K562 (cell line): Measurements from ENCODE around the gene LENG9. TPM values are rescaled to one million over a fixed set of nuclear protein-coding genes. Genes with fewer than 3 reads are reported as not detected.
A peak's percentile ranks its signal among the peaks of the same experiment; 100 is the strongest.

Experiments used
- ATAC-seq: fragments of 200-7000 bp; cut with Tn5 transposase; 3 replicates; pipeline ENCODE4 v1.9.1; 2020; ENCODE audit warnings: moderate library complexity
- BruUV-seq: library from RNA; stranded (reverse); fragments of 400-500 nt; replicated peaks from 2 replicates; lab custom pipeline; 2021; lab: Mats Ljungman, UMichigan
- CTCF ChIA-PET: fragments of 300-600 bp; formaldehyde crosslinking; extraction: SDS; loops from one replicate; lab custom pipeline; 2021; ENCODE audit warnings: low intra/inter-chr PET ratio; lab: Yijun Ruan, JAX
- POLR2A ChIA-PET: fragments of 300-600, 350-650 bp; sonication (Branson Sonifier 250); formaldehyde crosslinking; extraction: SDS; loops from one replicate; lab custom pipeline; 2021; ENCODE audit warnings: antibody characterized with exemption, inconsistent platforms; lab: Yijun Ruan, JAX
- DNase-seq, 4 experiments: peaks; one replicate each; pipeline versions ENCODE4 v3.0.0 to v3.0.0-alpha.2; 2011 to 2018; ENCODE audit warnings: low spot score in 3 of 4, mixed read lengths in 3 of 4; ENCODE audit errors: extremely low read depth in 1 of 4
- FAIRE-seq: peaks from 2 replicates; lab custom pipeline; 2011; peaks lifted over from hg19 to GRCh38; lab: Jason Lieb, UNC
- H2AFZ ChIP-seq: 2 replicates; pipeline ENCODE4 v1.6.0; 2011; ENCODE audit warnings: low read depth, low read length, control low read depth, inconsistent platforms
- H3K27ac ChIP-seq: fragments of 200-600 bp; 3 replicates; pipeline ENCODE4 v1.8.0; 2011; ENCODE audit warnings: low read depth, mild to moderate bottlenecking, control low read depth, inconsistent platforms, low read length, moderate library complexity, mixed read lengths; ENCODE audit errors: extremely low read depth
- H3K27me3 ChIP-seq, 2 experiments: fragments of 300-600 bp in 1 of 2; 2 replicates in 1 of 2; 3 replicates in 1 of 2; pipeline versions ENCODE4 v1.6.0 to v1.8.0; 2011; ENCODE audit warnings: inconsistent platforms in 2 of 2, low read length in 2 of 2, mild to moderate bottlenecking in 1 of 2, mixed read lengths in 1 of 2, moderate library complexity in 1 of 2; ENCODE audit not compliant: control insufficient read depth in 2 of 2, insufficient read depth in 2 of 2
- H3K36me3 ChIP-seq: fragments of 300-600 bp; 3 replicates; pipeline ENCODE4 v1.8.0; 2011; ENCODE audit warnings: mild to moderate bottlenecking, low read length, inconsistent platforms; ENCODE audit not compliant: control insufficient read depth, insufficient read depth
- H3K4me1 ChIP-seq, 2 experiments: fragments of 200-600 bp in 1 of 2; replicated peaks in 1 of 2; 2 replicates in 1 of 2; 3 replicates in 1 of 2; pipeline versions ENCODE4 v1.5.1 to v1.8.0; 2011; ENCODE audit warnings: inconsistent platforms in 2 of 2, low read length in 2 of 2, mild to moderate bottlenecking in 1 of 2, mixed read lengths in 1 of 2, moderate library complexity in 1 of 2; ENCODE audit not compliant: control insufficient read depth in 2 of 2, insufficient read depth in 2 of 2
- H3K4me2 ChIP-seq: 2 replicates; pipeline ENCODE4 v1.6.1; 2011; ENCODE audit warnings: low read length, control low read depth, inconsistent platforms, mixed read lengths; ENCODE audit not compliant: insufficient read depth
- H3K4me3 ChIP-seq: fragments of 200-600 bp; sonication (generic), shearing (Covaris generic); 2 replicates; pipeline ENCODE4 v1.5.1; 2016; ENCODE audit warnings: control low read depth, inconsistent platforms
- H3K79me2 ChIP-seq: fragments of 200-600 bp; 3 replicates; pipeline ENCODE4 v1.8.0; 2011; ENCODE audit warnings: low read length, inconsistent platforms; ENCODE audit not compliant: control insufficient read depth, insufficient read depth
- H3K9ac ChIP-seq, 2 experiments: 2 replicates each; pipeline versions ENCODE4 v1.6.0 to v1.6.1; 2011; ENCODE audit warnings: low read depth in 2 of 2, low read length in 2 of 2, control low read depth in 1 of 2, inconsistent platforms in 1 of 2, mild to moderate bottlenecking in 1 of 2, mixed read lengths in 1 of 2; ENCODE audit not compliant: insufficient read depth in 1 of 2
- H3K9me1 ChIP-seq: one replicate; pipeline ENCODE4 v1.6.0; 2011; ENCODE audit warnings: inconsistent platforms, mild to moderate bottlenecking, low read length, moderate library complexity; ENCODE audit not compliant: control insufficient read depth, insufficient read depth
- H3K9me3 ChIP-seq: replicated peaks from 2 replicates; pipeline ENCODE4 v1.5.1; 2011; ENCODE audit warnings: low read depth, low read length, inconsistent platforms; ENCODE audit not compliant: control insufficient read depth, insufficient read depth
- H4K20me1 ChIP-seq: replicated peaks from 2 replicates; pipeline ENCODE4 v1.6.1; 2011; ENCODE audit warnings: low read length, inconsistent platforms, mixed read lengths; ENCODE audit not compliant: control insufficient read depth, insufficient read depth
- ARID1B ChIP-seq: fragments of 450-650 bp; IDR thresholded peaks from 2 replicates; pipeline ENCODE4 v1.6.1; 2016; ENCODE audit warnings: antibody characterized with exemption, mild to moderate bottlenecking, inconsistent platforms
- CREM ChIP-seq: IDR thresholded peaks from 2 replicates; pipeline ENCODE4 v1.6.1; 2014; ENCODE audit warnings: antibody characterized with exemption, low read depth
- DIDO1 ChIP-seq: fragments of 450-650 bp; IDR thresholded peaks from 2 replicates; pipeline ENCODE4 v1.6.1; 2016; ENCODE audit warnings: low read depth, missing biosample characterization, missing genetic modification characterization
- HDAC1 ChIP-seq, 2 experiments: fragments of 450-650 bp; IDR thresholded peaks; 2 replicates each; pipeline ENCODE4 v1.6.1; 2016 to 2017; ENCODE audit warnings: inconsistent platforms in 1 of 2, mild to moderate bottlenecking in 1 of 2, moderate library complexity in 1 of 2
- PCBP2 ChIP-seq: fragments of 200-400 bp; formaldehyde crosslinking; IDR thresholded peaks from 2 replicates; pipeline ENCODE4 v1.6.1; 2018; ENCODE audit warnings: low read length, low read depth, mild to moderate bottlenecking, moderate library complexity; ENCODE audit not compliant: poor library complexity, severe bottlenecking
- RB1 ChIP-seq: fragments of 450-650 bp; IDR thresholded peaks from 2 replicates; pipeline ENCODE4 v1.6.1; 2017; ENCODE audit warnings: low read depth, mild to moderate bottlenecking
- ZBTB7A ChIP-seq: IDR thresholded peaks from 2 replicates; pipeline ENCODE4 v1.6.1; 2011; ENCODE audit warnings: low read depth, mild to moderate bottlenecking, low read length, moderate library complexity, borderline replicate concordance; ENCODE audit not compliant: control insufficient read depth
- ZNF311 ChIP-seq: fragments of 250-450 bp; sonication (Bioruptor Pico); IDR thresholded peaks from 2 replicates; pipeline ENCODE4 v1.4.0; 2020; ENCODE audit warnings: mild to moderate bottlenecking, moderate library complexity
- WGBS: fragments of 100-300 bp; shearing (Covaris generic); methylation state at CpG from one replicate; pipeline ENCODE4 v1.1.6; 2016; ENCODE audit warnings: low coverage, mixed read lengths; ENCODE audit not compliant: insufficient coverage; ENCODE audit errors: missing lambda C conversion rate; 5-methylcytosine and 5-hydroxymethylcytosine counted together
- in situ Hi-C: fragments of 300-500 bp; cut with MboI; formaldehyde crosslinking; loops from 4 replicates; pipeline ENCODE4 v1.15.0; 2018; ENCODE audit warnings: inconsistent platforms, mixed read lengths
- intact Hi-C: fragments of 100-400 bp; cut with micrococcal nuclease; formaldehyde crosslinking; loops from 2 replicates; pipeline ENCODE4 v1.14.2; 2022
- polyA plus RNA-seq, 8 experiments: library from polyadenylated mRNA; depleted of rRNA in 4 of 8; stranded (reverse) in 5 of 8; unstranded in 3 of 8; fragments of >200 nt; fragmentation: Nextera tagmentation in 2 of 8; fragmentation: Illumina TruSeq in 1 of 8; extraction: Ambion mirVana in 2 of 8; extraction: Trizol in 1 of 8; gene quantifications; 2 replicates each; pipeline versions ENCODE4 v1.2.1 to v1.2.3, GENCODE V29; 2011 to 2014; ENCODE audit warnings: inconsistent platforms in 1 of 8, missing spikeins in 1 of 8
- total RNA-seq, 7 experiments: library from RNA; depleted of rRNA in 6 of 7; stranded (reverse); fragments of >200 nt in 6 of 7; fragmentation: Illumina TruSeq in 2 of 7; extraction: Trizol in 2 of 7; gene quantifications; 2 replicates each; pipeline versions ENCODE4 v1.2.1 to v1.2.3, GENCODE V29; 2011 to 2021; ENCODE audit warnings: low replicate concordance in 1 of 7

LENG9 gene
- total and polyA plus RNA-seq, 9 of the 15 experiments (the other 6 are each of a cell fraction or from before 2014, with no cell fraction given) = 0.06 to 0.64 (median 0.33) TPM; not detected in 1

DNA sequence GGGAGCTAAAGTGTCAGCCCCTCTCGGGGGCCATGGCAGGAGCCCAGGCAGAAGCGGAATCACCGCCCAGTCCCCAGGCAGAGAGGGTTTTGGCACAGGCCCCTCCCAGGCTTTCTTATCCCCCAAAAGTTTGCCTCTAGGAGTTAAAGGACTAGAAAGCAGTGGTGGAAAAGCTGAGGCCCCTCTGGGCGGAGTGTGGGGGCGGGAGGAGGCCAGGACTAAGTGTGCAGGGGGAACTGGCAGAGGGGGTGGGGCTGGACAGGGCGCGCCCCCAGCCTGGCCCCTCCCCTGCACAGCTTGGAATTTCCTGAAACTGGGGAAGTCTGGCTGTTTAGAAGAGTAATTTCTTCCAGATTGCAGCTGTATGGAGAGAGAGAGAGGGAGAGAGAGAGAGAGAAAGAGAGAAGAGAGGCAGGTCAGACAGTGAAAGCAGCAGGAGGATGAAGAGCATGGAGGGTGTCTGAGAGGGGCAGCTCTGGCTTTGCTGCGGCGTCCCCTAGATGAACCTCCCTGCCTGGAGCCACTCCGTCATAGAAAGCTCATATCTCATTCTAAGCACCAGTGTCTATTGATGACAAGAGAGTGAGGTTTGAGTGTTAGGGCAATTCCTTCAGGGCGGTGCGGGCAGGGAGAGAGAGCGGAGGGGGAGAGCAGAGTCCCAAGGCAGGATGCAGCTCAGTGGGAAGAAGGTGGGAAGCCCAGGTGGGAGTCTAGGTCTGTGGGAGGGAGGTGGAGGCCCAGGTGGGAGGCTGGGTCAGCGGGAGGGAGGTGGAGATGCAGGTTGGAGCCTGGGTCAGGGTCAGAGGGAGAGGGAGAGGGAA lies 9.7 kb upstream of the LENG9 start, which contains the start of gene CDC42EP5 (continued):
- TF ChIP-seq RB1 (no peak), HDAC1 (IDR thresholded peaks at IDR 0.05) (no peak), ZNF311 (CRISPR knock-in tag) (no peak), ARID1B (no peak), PCBP2 (no peak), CREM (peak; percentile 26; the same call in 1 of the 2 replicates)

DNA sequence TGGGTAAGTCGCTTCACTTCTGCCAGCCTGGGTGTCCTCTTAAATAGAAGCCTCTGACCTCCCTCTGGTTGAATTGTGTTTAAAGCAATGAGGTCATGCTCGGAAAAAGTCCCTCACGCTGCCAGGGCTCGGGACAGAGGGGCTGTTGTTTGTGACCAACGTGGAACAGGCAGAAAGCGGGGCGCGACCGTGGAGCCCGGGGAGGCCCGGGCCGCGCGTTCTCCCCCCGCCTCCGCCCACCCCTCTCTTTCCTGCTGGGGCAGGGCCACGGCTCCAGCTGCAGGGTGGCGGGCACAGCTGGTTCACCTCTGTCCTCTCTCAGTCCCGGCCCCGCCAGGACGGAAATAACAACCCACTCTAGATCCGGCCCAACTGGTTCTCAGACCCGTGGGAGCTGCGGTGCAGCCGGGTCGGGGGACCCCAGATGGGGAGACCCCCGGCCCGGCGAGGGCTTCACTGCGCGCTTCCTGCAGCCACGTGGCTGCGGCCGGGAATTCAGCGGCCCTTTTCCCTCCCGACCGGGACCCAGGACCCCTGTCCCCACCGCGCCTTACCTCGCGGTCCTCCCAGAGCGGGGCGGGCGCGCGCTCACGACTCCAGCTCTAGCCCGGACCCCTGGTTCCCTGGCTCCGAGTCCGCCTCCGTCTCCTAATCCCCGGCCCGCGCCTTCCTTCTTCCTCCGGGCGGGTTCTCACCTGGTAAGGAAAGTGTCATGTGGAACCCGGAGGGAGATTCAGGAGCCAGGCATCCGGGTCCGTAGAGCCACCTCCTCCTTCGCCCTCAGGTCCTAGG lies 7.6 kb upstream of the LENG9 start:
- intact Hi-C loops = no loop called here
- H4K20me1 ChIP-seq = 0 out of 2 replicates have a peak, but pooled peaks cover 3% of the 10 kb centered on the region
- peak in 1 of 4 experiments; percentile 7 for DNase-seq
- POLR2A ChIA-PET = interaction anchor here (0.8 to 1.1 kb wide), 2 partner anchors 15 to 19 kb away, joined by 3 read pairs; no protein-coding TSS in a partner anchor
- no peak overlapping the region for H3K4me3 ChIP-seq
- no peaks in the 10 kb centered on the region for H3K79me2 ChIP-seq
- H3K4me2 ChIP-seq = no peak overlapping the region
- FAIRE-seq = no peak
- peaks cover 0 to 20% of the 10 kb centered on the region in 2 experiments; a peak in 2 of 5 replicates for H3K4me1 ChIP-seq
- WGBS = 28% methylated on average over 49 of the region's 60 CpGs
- no peaks in the 10 kb centered on the region for H3K9me3 ChIP-seq
- no peak for ATAC-seq
- peaks cover 13 to 41% of the 10 kb centered on the region in 2 experiments for H3K27me3 ChIP-seq
- no peaks in the 10 kb centered on the region for H3K9me1 ChIP-seq
- TF ChIP-seq ZBTB7A = peak; percentile 23; the same call in 1 of the 2 replicates
- TF ChIP-seq DIDO1 = no peak
- TF ChIP-seq, all 486 proteins: peak for 1
- in situ Hi-C loops = no loop called here
- Histone ChIP-seq H2AFZ (no peak overlapping the region), H3K27ac (no peak overlapping the region), H3K36me3 (no peaks in the 10 kb centered on the region), H3K9ac (no peak overlapping the region)
- BruUV-seq = no TSS peak
- CTCF ChIA-PET = no interaction called here
